Measurements from ENCODE around the gene ARV1. TPM values are rescaled to one million over a fixed set of nuclear protein-coding genes. Genes with fewer than 3 reads are reported as not detected.
"Not testable (repeated sequence)": the region's sequence is repeated elsewhere in the genome, so short reads cannot be mapped to it uniquely, and the experiment has no call there.

Gene ARV1
- total and polyA plus RNA-seq, 2 of the 13 experiments (the other 11 are each of a cell fraction or from before 2014, with no cell fraction given), result 13.0 to 15.2 TPM

DNA sequence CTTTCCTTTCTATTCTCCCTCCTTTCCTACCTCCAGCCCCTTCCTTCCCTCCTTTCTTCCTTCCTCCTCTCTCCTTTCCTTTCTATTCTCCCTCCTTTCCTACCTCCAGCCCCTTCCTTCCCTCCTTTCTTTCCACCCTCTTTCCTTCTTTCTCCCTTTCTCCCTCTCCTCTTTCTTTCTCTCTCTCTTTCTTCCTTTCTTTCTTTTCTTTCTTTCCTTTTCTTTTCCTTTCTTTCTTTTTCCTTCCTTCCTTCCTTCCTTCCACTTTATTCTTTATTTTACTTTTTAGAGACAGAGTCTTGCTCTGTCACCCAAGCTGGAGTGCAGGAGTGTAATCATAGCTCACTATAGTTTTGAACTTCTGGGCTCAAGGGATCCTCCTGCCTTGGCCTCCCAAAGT, 68.6 kb downstream of the ARV1 start:
- H3K27ac ChIP-seq (ENCODE audit: extremely low read length, insufficient read depth, low read length); H3K36me3 ChIP-seq (replicated peaks in 1 of 2; ENCODE audit: control insufficient read depth in 1 of 2, insufficient read depth in 2 of 2, low read length in 2 of 2); H3K9ac ChIP-seq (ENCODE audit: insufficient read depth, low read depth, low read length); DNase-seq (ENCODE audit: low spot score); BruUV-seq (replicated peaks); FAIRE-seq; CTCF ChIA-PET (ENCODE audit: low intra/inter-chr PET ratio, low total read pairs); H3K79me2 ChIP-seq (ENCODE audit: insufficient read depth, low read length); H4K20me1 ChIP-seq (ENCODE audit: insufficient read depth, low read length); H3K27me3 ChIP-seq (ENCODE audit: control insufficient read depth in 1 of 2, insufficient read depth in 2 of 2, low read length in 2 of 2); H3K4me1 ChIP-seq (ENCODE audit: insufficient read depth, low read length); H3K4me2 ChIP-seq (ENCODE audit: low read depth, low read length); ATAC-seq; in situ Hi-C loops (cut with HindIII; ENCODE audit: extremely low pct_ligation_motif_present, low pct_unique_long_range_greater_than_20kb); POLR2A ChIA-PET; H3K4me3 ChIP-seq (replicated peaks in 1 of 3; ENCODE audit: insufficient read depth in 1 of 3, low read depth in 2 of 3, low read length in 3 of 3); H2AFZ ChIP-seq (ENCODE audit: low read length); intact Hi-C loops (cut with micrococcal nuclease; ENCODE audit: unreplicated experiment): not testable (repeated sequence)
- peak; percentile 19 for TF ChIP-seq HNRNPK (IDR thresholded peaks at IDR 0.05; ENCODE audit: low read depth, low read length, poor library complexity, severe bottlenecking)
- peaks cover 14% of the 10 kb centered on the region for H3K9me3 ChIP-seq (ENCODE audit: low read length)

GRCh38 chr1:231048419-231048818, 69.5 kb downstream of the ARV1 start:
- intact Hi-C loops (cut with micrococcal nuclease; ENCODE audit: unreplicated experiment); H3K9ac ChIP-seq (ENCODE audit: insufficient read depth, low read depth, low read length); H3K4me3 ChIP-seq (replicated peaks in 1 of 3; ENCODE audit: insufficient read depth in 1 of 3, low read depth in 2 of 3, low read length in 3 of 3); H3K27me3 ChIP-seq (ENCODE audit: control insufficient read depth in 1 of 2, insufficient read depth in 2 of 2, low read length in 2 of 2); H3K36me3 ChIP-seq (replicated peaks in 1 of 2; ENCODE audit: control insufficient read depth in 1 of 2, insufficient read depth in 2 of 2, low read length in 2 of 2); CTCF ChIA-PET (ENCODE audit: low intra/inter-chr PET ratio, low total read pairs); DNase-seq (ENCODE audit: low spot score); FAIRE-seq; H3K4me2 ChIP-seq (ENCODE audit: low read depth, low read length); H3K4me1 ChIP-seq (ENCODE audit: insufficient read depth, low read length); H3K79me2 ChIP-seq (ENCODE audit: insufficient read depth, low read length); in situ Hi-C loops (cut with HindIII; ENCODE audit: extremely low pct_ligation_motif_present, low pct_unique_long_range_greater_than_20kb); ATAC-seq; H2AFZ ChIP-seq (ENCODE audit: low read length); POLR2A ChIA-PET; BruUV-seq (replicated peaks); H3K27ac ChIP-seq (ENCODE audit: extremely low read length, insufficient read depth, low read length); H4K20me1 ChIP-seq (ENCODE audit: insufficient read depth, low read length): not testable (repeated sequence)
- 71% methylated on average over 9 of the region's 9 CpGs for WGBS (ENCODE audit: low lambda C conversion rate)
- peaks cover 14% of the 10 kb centered on the region for H3K9me3 ChIP-seq (ENCODE audit: low read length)

All from HepG2 (cell line).